B cell (primary cell): ENCODE data around the gene HOXD3. TPM values are rescaled to one million over a fixed set of nuclear protein-coding genes. Genes with fewer than 3 reads are reported as not detected.

ENCODE experiments used
- ATAC-seq: fragments of 200-7000 bp; cut with Tn5 transposase; one replicate; pipeline ENCODE4 v1.10.0; 2021; ENCODE audit warnings: low read depth, mild to moderate bottlenecking, moderate number of reproducible peaks, moderate library complexity
- CTCF ChIA-PET: fragments of 350-600 bp; sonication (Branson Sonifier 250); formaldehyde crosslinking; loops from one replicate; lab custom pipeline; 2021; ENCODE audit warnings: antibody characterized with exemption, inconsistent platforms; lab: Charles Lee
- POLR2A ChIA-PET: fragments of 350-600 bp; sonication (Branson Sonifier 250); formaldehyde crosslinking; loops from one replicate; lab custom pipeline; 2021; ENCODE audit warnings: antibody characterized with exemption; lab: Charles Lee
- DNase-seq: peaks from one replicate; pipeline ENCODE4 v3.0.0; 2013
- H2AFZ ChIP-seq: 2 replicates; pipeline ENCODE4 v1.6.1; 2012; ENCODE audit warnings: mild to moderate bottlenecking, low read depth, low read length; ENCODE audit not compliant: insufficient read depth, poor library complexity, severe bottlenecking
- H3K27ac ChIP-seq, 2 donors: 1 replicate in 1 of 2; 2 replicates in 1 of 2; pipeline ENCODE4 v1.5.1; 2012 to 2013; ENCODE audit warnings: low read length in 2 of 2, mild to moderate bottlenecking in 2 of 2, moderate library complexity in 1 of 2
- H3K27me3 ChIP-seq, 4 experiments: fragments of 200-600 bp in 1 of 4; sonication (generic) in 1 of 4; replicated peaks in 1 of 4; 1 replicate in 2 of 4; 2 replicates in 2 of 4; pipeline versions ENCODE4 v1.6.1 to v1.7.0; 2013 to 2016; ENCODE audit warnings: low read length in 3 of 4, mild to moderate bottlenecking in 2 of 4, mixed read lengths in 1 of 4, moderate library complexity in 1 of 4; ENCODE audit not compliant: insufficient read depth in 4 of 4, control insufficient read depth in 3 of 4; ENCODE audit errors: control extremely low read depth in 1 of 4
- H3K36me3 ChIP-seq, 2 experiments: replicated peaks in 1 of 2; 1 replicate in 1 of 2; 2 replicates in 1 of 2; pipeline versions ENCODE4 v1.6.1 to v1.7.1; 2013; ENCODE audit warnings: low read length in 1 of 2; ENCODE audit not compliant: insufficient read depth in 2 of 2, control insufficient read depth in 1 of 2; ENCODE audit errors: control extremely low read depth in 1 of 2, extremely low read depth in 1 of 2
- H3K4me1 ChIP-seq, 2 donors: fragments of 200-600 bp in 1 of 2; sonication (generic) in 1 of 2; 1 replicate in 1 of 2; 2 replicates in 1 of 2; pipeline versions ENCODE4 v1.5.1 to v1.6.1; 2013 to 2017; ENCODE audit warnings: low read length in 2 of 2; ENCODE audit not compliant: control insufficient read depth in 2 of 2, insufficient read depth in 2 of 2
- H3K4me2 ChIP-seq: replicated peaks from 2 replicates; pipeline ENCODE3; 2012; ENCODE audit warnings: mild to moderate bottlenecking, low read depth, low read length; ENCODE audit not compliant: poor library complexity, severe bottlenecking
- H3K4me3 ChIP-seq, 5 experiments: fragments of 200-600 bp in 1 of 5; sonication (generic) in 1 of 5; 1 replicate in 3 of 5; 2 replicates in 2 of 5; pipeline versions ENCODE4 v1.5.1 to v1.7.0; 2011 to 2016; ENCODE audit warnings: low read length in 4 of 5, mild to moderate bottlenecking in 4 of 5, low read depth in 2 of 5, control low read depth in 1 of 5, moderate library complexity in 1 of 5; ENCODE audit not compliant: insufficient read depth in 1 of 5; ENCODE audit errors: control extremely low read depth in 1 of 5, extremely low read depth in 1 of 5
- H3K79me2 ChIP-seq: fragments of 200-600 bp; sonication (generic); one replicate; pipeline ENCODE4 v1.6.0; 2016; ENCODE audit warnings: low read length; ENCODE audit not compliant: control insufficient read depth, insufficient read depth
- H3K9ac ChIP-seq: fragments of 200-600 bp; sonication (generic); 2 replicates; pipeline ENCODE4 v1.6.1; 2017; ENCODE audit warnings: mild to moderate bottlenecking, low read length, moderate library complexity
- H3K9me3 ChIP-seq, 3 donors: one replicate each; pipeline versions ENCODE4 v1.6.1 to v1.7.1; 2013; ENCODE audit warnings: low read length in 2 of 3; ENCODE audit not compliant: control insufficient read depth in 2 of 3, insufficient read depth in 1 of 3; ENCODE audit errors: control extremely low read depth in 1 of 3
- H4K20me1 ChIP-seq: 2 replicates; pipeline ENCODE4 v1.6.0; 2012; ENCODE audit warnings: mild to moderate bottlenecking, low read length; ENCODE audit not compliant: insufficient read depth, control insufficient read depth, poor library complexity, severe bottlenecking
- H3K27ac Mint-ChIP-seq: one replicate; pipeline ENCODE4 v1.8.0; 2021; ENCODE audit warnings: mixed read lengths
- H3K27me3 Mint-ChIP-seq: one replicate; pipeline ENCODE4 v1.8.0; 2021; ENCODE audit warnings: mixed read lengths
- H3K4me1 Mint-ChIP-seq: one replicate; pipeline ENCODE4 v1.8.0; 2021; ENCODE audit warnings: mixed read lengths
- H3K4me3 Mint-ChIP-seq: one replicate; pipeline ENCODE4 v1.8.0; 2021; ENCODE audit warnings: mixed read lengths
- H3K9me3 Mint-ChIP-seq: one replicate; pipeline ENCODE4 v1.8.0; 2022; ENCODE audit warnings: mixed read lengths; ENCODE audit not compliant: insufficient read depth
- EZH2 ChIP-seq: IDR thresholded peaks from 2 replicates; pipeline ENCODE4 v1.6.1; 2012; ENCODE audit warnings: borderline replicate concordance, low read depth, mild to moderate bottlenecking, moderate library complexity, low read length; ENCODE audit not compliant: insufficient read depth, poor library complexity, severe bottlenecking
- WGBS: methylation state at CpG from one replicate; pipeline ENCODE4 v1.1.5; 2013; ENCODE audit warnings: missing lambda C conversion rate; ENCODE audit not compliant: insufficient coverage; 5-methylcytosine and 5-hydroxymethylcytosine counted together
- intact Hi-C: fragments of 100-400 bp; cut with micrococcal nuclease; formaldehyde crosslinking; loops from one replicate; pipeline ENCODE4 v1.10.0; 2022
- polyA plus RNA-seq: library from polyadenylated mRNA; depleted of rRNA; stranded (reverse); fragments of >200 nt; gene quantifications from 2 replicates; pipeline ENCODE4 v1.2.3, GENCODE V29; 2012
- total RNA-seq, 2 donors: library from RNA; stranded (reverse); fragments of 120-200 nt in 1 of 2; gene quantifications; 1 replicate in 1 of 2; 2 replicates in 1 of 2; pipeline versions ENCODE4 v1.2.3 to v1.2.4, GENCODE V29; 2013 to 2022
- TF ChIP-seq, protein P1 (sequence below): fragments of 200-600 bp; IDR thresholded peaks from one replicate; pipeline ENCODE4 v1.8.0; 2022; ENCODE audit warnings: antibody characterized with exemption, mild to moderate bottlenecking

Gene HOXD3
- total and polyA plus RNA-seq, 2 donors (not counting 1 experiment from before 2014, with no cell fraction given) = not detected

- Mint-ChIP-seq H3K27me3 (peaks cover 74% of the 10 kb centered on the region), H3K4me1 (peaks cover 8% of the 10 kb centered on the region), H3K27ac (no peak overlapping the region), H3K4me3 (no peak overlapping the region), H3K9me3 (peaks cover 2% of the 10 kb centered on the region)
- TF ChIP-seq, protein P1, sequence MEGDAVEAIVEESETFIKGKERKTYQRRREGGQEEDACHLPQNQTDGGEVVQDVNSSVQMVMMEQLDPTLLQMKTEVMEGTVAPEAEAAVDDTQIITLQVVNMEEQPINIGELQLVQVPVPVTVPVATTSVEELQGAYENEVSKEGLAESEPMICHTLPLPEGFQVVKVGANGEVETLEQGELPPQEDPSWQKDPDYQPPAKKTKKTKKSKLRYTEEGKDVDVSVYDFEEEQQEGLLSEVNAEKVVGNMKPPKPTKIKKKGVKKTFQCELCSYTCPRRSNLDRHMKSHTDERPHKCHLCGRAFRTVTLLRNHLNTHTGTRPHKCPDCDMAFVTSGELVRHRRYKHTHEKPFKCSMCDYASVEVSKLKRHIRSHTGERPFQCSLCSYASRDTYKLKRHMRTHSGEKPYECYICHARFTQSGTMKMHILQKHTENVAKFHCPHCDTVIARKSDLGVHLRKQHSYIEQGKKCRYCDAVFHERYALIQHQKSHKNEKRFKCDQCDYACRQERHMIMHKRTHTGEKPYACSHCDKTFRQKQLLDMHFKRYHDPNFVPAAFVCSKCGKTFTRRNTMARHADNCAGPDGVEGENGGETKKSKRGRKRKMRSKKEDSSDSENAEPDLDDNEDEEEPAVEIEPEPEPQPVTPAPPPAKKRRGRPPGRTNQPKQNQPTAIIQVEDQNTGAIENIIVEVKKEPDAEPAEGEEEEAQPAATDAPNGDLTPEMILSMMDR = no peak
- TF ChIP-seq EZH2 = no peak
- Histone ChIP-seq H3K27me3 (peaks cover 0 to 92% (median 75%) of the 10 kb centered on the region in 4 experiments), H3K9me3 (peaks cover 0 to 60% (median 2%) of the 10 kb centered on the region in 3 donors), H4K20me1 (no peaks in the 10 kb centered on the region), H3K36me3 (no peaks in the 10 kb centered on the region), H3K4me2 (no peak overlapping the region), H3K4me1 (peaks cover 5 to 24% of the 10 kb centered on the region in 2 donors), H3K27ac (no peak overlapping the region), H3K9ac (no peak overlapping the region), H2AFZ (no peak overlapping the region), H3K4me3 (no peak overlapping the region), H3K79me2 (no peaks in the 10 kb centered on the region)
- ChIA-PET POLR2A (no interaction called here), CTCF (interaction anchor here (1.5 kb wide), 1 partner anchor 9 kb away, joined by 4 read pairs; no protein-coding TSS in a partner anchor)
- ATAC-seq (no peak), DNase-seq (no peak)
- intact Hi-C loops = no loop called here
- WGBS = 14% methylated on average over 11 of the region's 11 CpGs
Measured at GRCh38 chr2:176117823-176118371, 39.2 kb upstream of the HOXD3 start.

GRCh38 chr2:176118601-176119339 lies 38.3 kb upstream of the HOXD3 start:
- H3K79me2 ChIP-seq = no peaks in the 10 kb centered on the region
- POLR2A ChIA-PET = no interaction called here
- H3K27me3 ChIP-seq = peaks cover 0 to 92% (median 71%) of the 10 kb centered on the region in 4 experiments
- no peak overlapping the region for H3K27ac Mint-ChIP-seq
- H3K4me1 ChIP-seq = peaks cover 5 to 32% of the 10 kb centered on the region in 2 donors
- ATAC-seq (no peak), DNase-seq (no peak)
- no peak overlapping the region for H3K27ac ChIP-seq
- H3K4me3 Mint-ChIP-seq = no peak overlapping the region
- H3K9me3 Mint-ChIP-seq = peaks cover 2% of the 10 kb centered on the region
- no peak overlapping the region for H3K4me2 ChIP-seq
- TF ChIP-seq EZH2 = no peak
- TF ChIP-seq, protein P1 = peak; percentile 34
- intact Hi-C loops = no loop called here
- CTCF ChIA-PET = no interaction called here
- peaks cover 9% of the 10 kb centered on the region for H3K4me1 Mint-ChIP-seq
- no peak overlapping the region for H3K9ac ChIP-seq
- H3K27me3 Mint-ChIP-seq = peaks cover 71% of the 10 kb centered on the region
- no peaks in the 10 kb centered on the region for H4K20me1 ChIP-seq
- H3K9me3 ChIP-seq = peaks cover 0 to 65% (median 2%) of the 10 kb centered on the region in 3 donors
- H3K4me3 ChIP-seq = no peak overlapping the region
- 11% methylated on average over 18 of the region's 24 CpGs for WGBS
- H3K36me3 ChIP-seq = no peaks in the 10 kb centered on the region
- H2AFZ ChIP-seq = no peak overlapping the region
